GM12872 (cell line): ENCODE results near the gene CFAP46.

Experiments
- TF ChIP-seq, protein P1 (sequence below): IDR thresholded peaks from 3 replicates; pipeline ENCODE4 v1.5.1; 2011; ENCODE audit warnings: low read depth, mild to moderate bottlenecking, low read length, moderate library complexity; ENCODE audit not compliant: insufficient read depth

The CFAP46 gene

DNA sequence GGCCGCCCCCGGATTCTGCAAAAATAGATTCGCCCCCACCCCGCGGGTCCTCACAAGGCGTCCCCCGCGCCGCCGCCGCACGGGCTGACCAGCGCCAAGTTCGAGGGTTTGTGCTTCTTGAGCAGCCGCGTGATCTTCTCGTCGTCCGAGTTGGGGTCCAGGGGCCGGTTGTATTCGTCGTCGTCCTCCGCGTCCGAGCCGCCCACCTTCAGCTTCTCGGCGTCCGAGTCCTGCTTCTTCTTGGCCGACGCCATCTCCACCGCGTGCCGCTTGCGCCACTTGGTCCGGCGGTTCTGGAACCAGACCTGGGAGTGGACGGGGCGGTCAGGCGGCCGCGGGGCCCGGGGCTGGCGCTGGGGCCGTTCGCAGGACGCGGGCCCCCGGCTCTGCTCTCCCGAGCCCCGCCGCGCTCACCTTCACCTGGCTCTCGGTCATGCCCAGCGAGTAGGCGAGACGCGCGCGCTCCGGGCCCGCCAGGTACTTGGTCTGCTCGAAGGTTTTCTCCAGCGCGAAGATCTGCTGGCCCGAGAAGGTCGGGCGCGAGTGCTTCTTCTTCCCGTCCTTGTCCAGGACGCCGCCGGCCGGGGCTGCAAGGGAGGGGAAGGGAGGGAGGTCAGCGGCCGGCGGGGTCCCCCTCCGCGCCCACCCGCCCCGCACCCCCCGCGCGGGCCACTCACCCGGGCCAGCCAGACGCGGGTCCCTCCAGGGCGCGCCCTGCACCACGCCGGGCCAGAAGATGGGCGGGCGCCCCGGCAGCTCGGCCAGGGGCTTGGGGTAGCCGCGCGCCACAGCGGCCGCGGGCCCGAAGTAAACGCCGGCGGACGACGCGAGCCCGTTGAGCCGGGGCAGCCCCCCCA, 157.3 kb downstream of the CFAP46 start:
- TF ChIP-seq, protein P1, sequence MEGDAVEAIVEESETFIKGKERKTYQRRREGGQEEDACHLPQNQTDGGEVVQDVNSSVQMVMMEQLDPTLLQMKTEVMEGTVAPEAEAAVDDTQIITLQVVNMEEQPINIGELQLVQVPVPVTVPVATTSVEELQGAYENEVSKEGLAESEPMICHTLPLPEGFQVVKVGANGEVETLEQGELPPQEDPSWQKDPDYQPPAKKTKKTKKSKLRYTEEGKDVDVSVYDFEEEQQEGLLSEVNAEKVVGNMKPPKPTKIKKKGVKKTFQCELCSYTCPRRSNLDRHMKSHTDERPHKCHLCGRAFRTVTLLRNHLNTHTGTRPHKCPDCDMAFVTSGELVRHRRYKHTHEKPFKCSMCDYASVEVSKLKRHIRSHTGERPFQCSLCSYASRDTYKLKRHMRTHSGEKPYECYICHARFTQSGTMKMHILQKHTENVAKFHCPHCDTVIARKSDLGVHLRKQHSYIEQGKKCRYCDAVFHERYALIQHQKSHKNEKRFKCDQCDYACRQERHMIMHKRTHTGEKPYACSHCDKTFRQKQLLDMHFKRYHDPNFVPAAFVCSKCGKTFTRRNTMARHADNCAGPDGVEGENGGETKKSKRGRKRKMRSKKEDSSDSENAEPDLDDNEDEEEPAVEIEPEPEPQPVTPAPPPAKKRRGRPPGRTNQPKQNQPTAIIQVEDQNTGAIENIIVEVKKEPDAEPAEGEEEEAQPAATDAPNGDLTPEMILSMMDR: no peak

DNA sequence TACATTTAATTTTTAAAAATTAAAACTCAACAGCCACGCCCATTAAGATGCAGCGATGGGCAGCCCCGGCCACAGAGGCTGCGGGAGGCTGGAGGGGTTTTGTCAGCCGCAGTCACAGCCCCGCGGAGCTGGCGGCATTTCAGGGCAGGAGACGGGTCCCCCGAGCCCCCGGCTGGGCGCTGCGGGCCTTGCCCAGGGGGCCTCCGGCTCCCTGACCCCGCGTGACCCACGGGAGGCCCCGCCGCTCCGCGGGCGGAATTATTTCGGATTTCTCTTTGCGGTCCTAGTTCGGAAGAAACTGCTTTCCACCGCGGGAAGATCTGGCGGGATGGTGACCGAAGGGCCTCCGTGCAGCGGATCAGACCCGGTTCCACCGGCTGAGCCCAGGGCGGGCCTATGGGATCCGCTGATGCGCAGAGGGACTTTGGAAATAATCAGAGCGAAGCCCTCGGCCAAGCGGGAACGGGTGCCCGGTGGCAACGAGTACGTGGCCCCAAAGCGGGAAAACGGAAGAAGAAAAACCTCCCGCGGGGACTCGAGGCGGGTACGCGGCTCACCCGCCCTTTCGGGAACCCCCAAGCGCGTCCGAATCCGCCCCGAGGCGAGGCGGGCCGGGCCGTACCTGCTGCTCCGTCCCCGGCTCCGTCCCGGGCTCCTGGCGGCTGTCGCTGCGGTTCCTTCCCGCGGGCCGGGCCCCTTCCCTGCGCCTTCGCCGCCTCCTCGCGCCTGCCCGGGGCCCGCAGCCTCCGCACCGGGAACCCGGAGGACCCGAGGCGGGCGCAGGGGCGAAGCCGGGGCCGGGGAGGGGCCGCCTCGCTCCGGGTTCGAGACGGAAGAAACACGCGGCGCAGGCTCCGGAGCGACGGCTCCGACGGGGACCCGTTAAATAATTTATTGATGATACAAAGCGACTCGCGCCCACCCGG, 158.2 kb downstream of the CFAP46 start:
- TF ChIP-seq, protein P1: no peak

DNA sequence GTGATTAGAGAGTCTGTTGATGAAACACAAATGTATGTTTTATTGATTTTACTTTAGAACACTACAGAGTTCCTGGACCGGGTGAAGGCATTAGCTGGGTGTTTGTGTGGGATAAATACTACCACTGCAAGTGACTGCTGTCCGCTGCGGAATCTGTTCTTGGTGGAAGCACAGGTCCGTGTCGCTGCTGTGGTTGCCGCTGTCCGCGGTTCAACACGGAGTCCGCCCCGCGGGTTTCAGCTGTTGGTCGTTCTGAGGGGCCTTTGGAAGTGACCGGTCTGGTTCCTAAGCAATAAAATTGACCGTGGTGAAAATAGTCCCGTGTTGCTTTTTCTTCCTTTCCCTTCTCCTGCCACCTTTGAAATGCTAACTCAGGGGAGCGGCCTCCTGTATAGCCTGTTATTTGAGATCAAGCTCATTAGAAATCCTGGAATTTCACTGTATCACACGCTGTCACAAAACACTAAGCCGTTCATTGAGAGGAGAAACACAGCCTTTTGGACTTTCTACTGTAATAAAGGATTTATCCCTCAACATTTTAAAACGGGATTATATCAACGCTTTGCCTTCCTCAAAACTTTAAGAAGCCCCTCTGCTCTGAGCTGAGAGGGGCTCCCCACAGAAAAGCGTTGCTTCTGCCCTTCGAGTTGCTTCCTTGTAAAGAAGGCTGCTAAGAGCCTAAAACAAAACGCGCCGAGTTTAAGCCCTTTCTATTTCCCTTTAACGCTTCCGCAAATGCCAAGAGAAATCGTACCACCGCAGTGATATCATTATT, 159.0 kb downstream of the CFAP46 start:
- TF ChIP-seq, protein P1: no peak

DNA sequence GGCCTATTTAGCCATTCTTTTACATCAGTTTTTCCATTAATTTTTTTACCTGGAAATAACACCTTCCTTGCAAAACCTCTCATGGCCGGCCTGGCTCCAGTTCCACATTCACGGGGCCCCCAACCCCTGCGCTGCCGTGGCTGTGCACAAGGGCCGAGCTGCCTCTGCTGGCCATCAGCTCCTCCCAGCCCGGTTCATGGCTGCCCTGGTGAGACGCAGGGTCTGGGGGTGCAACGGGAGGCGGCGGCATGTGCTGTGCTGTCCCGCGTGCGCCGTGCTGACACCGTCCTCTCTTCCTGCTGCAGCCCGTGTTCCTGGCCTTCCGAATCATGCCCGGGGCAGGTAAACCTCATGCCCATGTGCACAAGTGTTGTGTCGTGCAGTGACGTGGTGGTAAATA, 160.8 kb downstream of the CFAP46 start:
- TF ChIP-seq, protein P1: no peak

DNA sequence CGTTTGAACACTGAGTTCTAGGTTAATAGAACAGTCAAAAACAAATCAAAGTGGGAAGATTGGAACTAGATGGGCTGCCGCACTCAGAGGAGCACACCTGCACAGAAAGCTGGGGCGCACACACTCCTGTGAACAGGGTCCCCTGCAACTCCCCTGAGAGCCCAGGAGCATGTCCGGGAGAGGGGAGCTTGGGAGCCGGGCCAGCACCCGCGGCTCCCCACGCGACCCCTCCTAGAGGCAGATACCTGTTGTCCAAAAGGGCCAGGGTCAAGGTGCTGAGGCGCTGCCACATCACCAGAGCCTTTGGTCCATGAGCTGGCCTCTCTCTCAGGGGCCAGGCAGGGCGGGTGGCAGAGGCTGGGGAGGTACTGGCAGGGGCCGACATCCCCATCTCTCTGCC, 162.0 kb downstream of the CFAP46 start:
- TF ChIP-seq, protein P1: no peak

DNA sequence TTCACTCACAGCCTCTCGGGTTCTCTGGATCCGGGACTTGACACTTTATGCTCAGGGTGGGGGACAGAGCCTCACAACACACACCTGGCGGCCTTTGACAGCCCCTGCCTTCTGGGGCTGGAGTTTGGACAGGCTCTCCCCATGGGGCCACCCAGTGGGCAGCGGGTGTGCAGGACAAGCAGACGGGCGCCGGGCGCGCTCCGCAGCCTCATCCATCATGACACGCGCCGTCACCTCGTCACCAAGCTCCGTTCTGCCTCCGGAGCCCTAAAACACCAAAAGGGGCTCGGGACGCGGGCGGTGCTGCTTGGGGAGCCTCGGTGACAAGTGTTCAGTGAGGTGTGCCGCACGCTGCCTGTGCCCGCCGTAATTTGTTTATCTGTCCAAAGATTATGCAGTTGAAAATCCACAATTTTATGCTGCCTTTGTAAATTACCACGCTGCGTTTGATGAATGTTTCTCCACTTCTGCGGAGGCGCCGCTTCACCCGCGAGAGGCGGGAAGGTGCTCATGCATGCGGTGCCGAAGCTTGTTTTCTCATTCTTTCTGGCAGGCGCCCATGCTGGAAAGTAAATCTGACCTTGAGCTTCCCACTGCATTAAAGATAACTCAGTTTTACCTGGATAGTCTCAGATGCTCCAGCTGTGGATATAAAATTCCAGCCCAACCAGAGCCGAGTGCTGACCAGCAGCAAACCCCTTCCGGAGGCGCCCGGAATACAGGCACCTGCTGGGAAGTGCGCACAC, 162.6 kb downstream of the CFAP46 start:
- TF ChIP-seq, protein P1: no peak
